GM23248 (cell line): ENCODE measurements around the gene ITPRIP.

Experiments used
- EZH2 ChIP-seq: fragments of 200-600 bp; sonication (generic); IDR thresholded peaks from 2 replicates; pipeline ENCODE4 v1.6.1; 2018; ENCODE audit warnings: antibody characterized with exemption, mild to moderate bottlenecking; ENCODE audit not compliant: insufficient read depth, poor library complexity, severe bottlenecking
- EZH2phosphoT487 ChIP-seq: fragments of 200-600 bp; sonication (generic); IDR thresholded peaks from 2 replicates; pipeline ENCODE4 v1.6.1; 2018; ENCODE audit warnings: antibody characterized with exemption, moderate library complexity, mild to moderate bottlenecking, low read depth; ENCODE audit not compliant: insufficient read depth

GRCh38 chr10:104268713-104269645 lies 69.3 kb downstream of the ITPRIP start, which contains the start of gene GSTO2:
- TF ChIP-seq EZH2 (no peak), EZH2phosphoT487 (no peak)
